Activated B cell treated with CpG ODN at 0.5 μM for 24 hours (primary cell): ENCODE data around the gene POLL. TPM values are rescaled to one million over a fixed set of nuclear protein-coding genes. Genes with fewer than 3 reads are reported as not detected.

Experiments used
- ATAC-seq: fragments of 200-7000 bp; cut with Tn5 transposase; one replicate; pipeline ENCODE4 v1.10.0; 2021; ENCODE audit warnings: low read depth, mild to moderate bottlenecking, moderate library complexity
- CTCF ChIA-PET: fragments of 350-600 bp; sonication (Branson Sonifier 250); formaldehyde crosslinking; loops from one replicate; lab custom pipeline; 2021; ENCODE audit warnings: antibody characterized with exemption; lab: Charles Lee
- POLR2A ChIA-PET: fragments of 350-600 bp; sonication (Branson Sonifier 250); formaldehyde crosslinking; loops from one replicate; lab custom pipeline; 2021; ENCODE audit warnings: antibody characterized with exemption; lab: Charles Lee
- DNase-seq: peaks from one replicate; pipeline ENCODE4 v3.0.0; 2022
- H3K27ac Mint-ChIP-seq: one replicate; pipeline ENCODE4 v1.8.0; 2020; ENCODE audit warnings: mixed read lengths
- H3K27me3 Mint-ChIP-seq: one replicate; pipeline ENCODE4 v1.8.0; 2021; ENCODE audit warnings: mixed read lengths
- H3K36me3 Mint-ChIP-seq: one replicate; pipeline ENCODE4 v1.8.0; 2021; ENCODE audit warnings: low read depth, mixed read lengths
- H3K4me1 Mint-ChIP-seq: one replicate; pipeline ENCODE4 v1.8.0; 2021; ENCODE audit warnings: mixed read lengths
- H3K4me3 Mint-ChIP-seq: one replicate; pipeline ENCODE4 v1.8.0; 2020; ENCODE audit warnings: mild to moderate bottlenecking, mixed read lengths
- H3K9me3 Mint-ChIP-seq: one replicate; pipeline ENCODE4 v1.8.0; 2020; ENCODE audit warnings: mixed read lengths
- intact Hi-C: fragments of 100-400 bp; cut with micrococcal nuclease; formaldehyde crosslinking; loops from one replicate; pipeline ENCODE4 v1.15.1; 2024
- total RNA-seq: library from RNA; stranded (reverse); gene quantifications from 2 replicates; pipeline ENCODE4 v1.2.3, GENCODE V29; 2022
- TF ChIP-seq, protein P1 (sequence below): fragments of 200-600 bp; IDR thresholded peaks from one replicate; pipeline ENCODE4 v1.8.0; 2022; ENCODE audit warnings: antibody characterized with exemption, mild to moderate bottlenecking

Gene POLL
- total RNA-seq, 1 donor from 2014 or later, result 39.5 TPM

DNA sequence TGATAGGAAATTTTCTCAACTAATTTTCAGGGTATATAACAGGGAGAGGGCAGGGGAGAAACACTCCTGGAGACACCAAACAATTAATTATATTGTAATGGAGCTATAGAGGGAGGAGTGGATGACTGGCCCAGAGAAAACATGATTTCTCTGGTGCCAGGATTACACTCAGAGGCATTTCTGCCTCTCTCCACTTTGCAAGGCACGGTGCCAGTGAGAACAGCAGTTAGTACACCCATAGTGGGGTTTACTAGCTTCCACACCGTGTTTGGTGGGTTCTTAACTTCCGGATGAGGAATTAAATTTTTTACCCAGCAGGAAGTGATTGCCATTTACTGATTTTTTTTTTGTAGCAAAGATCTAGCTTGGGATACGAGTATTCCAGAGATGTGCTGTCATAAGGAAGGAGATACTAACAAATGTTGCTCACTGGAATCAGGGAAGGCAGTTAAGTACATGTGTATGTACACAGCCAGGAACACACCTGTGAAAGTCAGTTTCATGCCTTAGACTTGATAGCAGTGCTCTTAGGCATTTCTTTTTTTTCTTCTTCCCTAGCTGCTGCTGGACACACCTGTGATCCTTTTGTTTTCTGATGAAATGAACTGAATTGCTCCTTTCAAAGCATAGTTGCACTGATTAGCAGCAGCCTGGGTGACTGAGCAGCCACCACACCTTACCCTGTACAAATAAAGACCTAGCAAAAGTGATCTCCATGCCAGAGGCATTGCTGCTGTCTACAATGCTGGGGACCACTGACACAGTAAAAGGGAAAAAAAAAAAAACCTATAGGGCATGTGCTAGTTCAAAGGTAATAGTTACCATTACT is 58.1 kb downstream of the POLL start:
- ChIA-PET POLR2A (no interaction called here), CTCF (no interaction called here)
- Mint-ChIP-seq H3K27me3 (no peaks in the 10 kb centered on the region), H3K27ac (no peak overlapping the region), H3K36me3 (peaks cover 49% of the 10 kb centered on the region), H3K9me3 (no peaks in the 10 kb centered on the region), H3K4me1 (peaks cover 5% of the 10 kb centered on the region), H3K4me3 (no peak overlapping the region)
- ATAC-seq (no peak), DNase-seq (no peak)
- intact Hi-C loops, result no loop called here
- TF ChIP-seq, protein P1, sequence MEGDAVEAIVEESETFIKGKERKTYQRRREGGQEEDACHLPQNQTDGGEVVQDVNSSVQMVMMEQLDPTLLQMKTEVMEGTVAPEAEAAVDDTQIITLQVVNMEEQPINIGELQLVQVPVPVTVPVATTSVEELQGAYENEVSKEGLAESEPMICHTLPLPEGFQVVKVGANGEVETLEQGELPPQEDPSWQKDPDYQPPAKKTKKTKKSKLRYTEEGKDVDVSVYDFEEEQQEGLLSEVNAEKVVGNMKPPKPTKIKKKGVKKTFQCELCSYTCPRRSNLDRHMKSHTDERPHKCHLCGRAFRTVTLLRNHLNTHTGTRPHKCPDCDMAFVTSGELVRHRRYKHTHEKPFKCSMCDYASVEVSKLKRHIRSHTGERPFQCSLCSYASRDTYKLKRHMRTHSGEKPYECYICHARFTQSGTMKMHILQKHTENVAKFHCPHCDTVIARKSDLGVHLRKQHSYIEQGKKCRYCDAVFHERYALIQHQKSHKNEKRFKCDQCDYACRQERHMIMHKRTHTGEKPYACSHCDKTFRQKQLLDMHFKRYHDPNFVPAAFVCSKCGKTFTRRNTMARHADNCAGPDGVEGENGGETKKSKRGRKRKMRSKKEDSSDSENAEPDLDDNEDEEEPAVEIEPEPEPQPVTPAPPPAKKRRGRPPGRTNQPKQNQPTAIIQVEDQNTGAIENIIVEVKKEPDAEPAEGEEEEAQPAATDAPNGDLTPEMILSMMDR, result no peak

DNA sequence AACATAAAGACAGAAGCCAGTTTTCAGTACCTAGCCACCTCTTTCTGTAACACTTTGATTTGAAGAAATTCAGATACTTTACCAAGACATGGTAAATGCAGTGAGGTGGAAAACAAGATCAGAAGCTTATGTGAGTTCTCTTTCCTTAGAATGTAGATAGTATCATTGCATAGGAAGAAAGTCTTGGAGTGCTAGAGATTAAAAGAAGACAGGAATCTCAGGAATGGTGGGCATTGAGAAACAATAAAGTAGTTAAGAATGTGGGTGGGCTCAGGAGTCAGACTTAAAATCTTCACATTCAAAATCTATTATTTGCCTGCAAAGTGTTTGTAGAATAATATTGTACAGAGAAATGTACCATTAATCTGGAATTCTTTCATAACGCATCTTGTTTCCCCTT is 58.9 kb downstream of the POLL start:
- no peak overlapping the region for H3K4me3 Mint-ChIP-seq
- CTCF ChIA-PET, result no interaction called here
- H3K9me3 Mint-ChIP-seq, result no peaks in the 10 kb centered on the region
- TF ChIP-seq, protein P1, result no peak
- no peak overlapping the region for H3K27ac Mint-ChIP-seq
- ATAC-seq (no peak), DNase-seq (no peak)
- peaks cover 5% of the 10 kb centered on the region for H3K4me1 Mint-ChIP-seq
- H3K36me3 Mint-ChIP-seq, result peaks cover 43% of the 10 kb centered on the region
- H3K27me3 Mint-ChIP-seq, result no peaks in the 10 kb centered on the region
- intact Hi-C loops, result no loop called here
- POLR2A ChIA-PET, result no interaction called here

Other genes starting within 250 kb of the POLL start
- 11.8 and 19.4 TPM in 2 replicates for gene BTRC, start 234.1 kb downstream of the POLL start, total RNA-seq
- 2.3 and 2.9 TPM in 2 replicates for gene DPCD, start 64 bp upstream of the POLL start, total RNA-seq
- 69.4 and 74.2 TPM in 2 replicates for gene FBXW4, start 106.9 kb upstream of the POLL start, total RNA-seq
- not detected in 2 replicates for gene FGF8, start 187.9 kb upstream of the POLL start, total RNA-seq
- gene NPM3, start 195.2 kb upstream of the POLL start, total RNA-seq, result 48.1 and 60.7 TPM in 2 replicates
- 209 and 271 TPM in 2 replicates for gene OGA, start 230.2 kb upstream of the POLL start, total RNA-seq